GM12891 (cell line): ENCODE measurements around the gene CD40LG.

Experiments used
- POLR2A ChIP-seq: IDR thresholded peaks from 2 replicates; pipeline ENCODE4 v1.6.1; 2011; ENCODE audit warnings: low read depth, low read length, control low read depth
- TAF1 ChIP-seq: IDR thresholded peaks from 2 replicates; pipeline ENCODE4 v1.6.1; 2011; ENCODE audit warnings: low read depth, low read length, control low read depth

DNA sequence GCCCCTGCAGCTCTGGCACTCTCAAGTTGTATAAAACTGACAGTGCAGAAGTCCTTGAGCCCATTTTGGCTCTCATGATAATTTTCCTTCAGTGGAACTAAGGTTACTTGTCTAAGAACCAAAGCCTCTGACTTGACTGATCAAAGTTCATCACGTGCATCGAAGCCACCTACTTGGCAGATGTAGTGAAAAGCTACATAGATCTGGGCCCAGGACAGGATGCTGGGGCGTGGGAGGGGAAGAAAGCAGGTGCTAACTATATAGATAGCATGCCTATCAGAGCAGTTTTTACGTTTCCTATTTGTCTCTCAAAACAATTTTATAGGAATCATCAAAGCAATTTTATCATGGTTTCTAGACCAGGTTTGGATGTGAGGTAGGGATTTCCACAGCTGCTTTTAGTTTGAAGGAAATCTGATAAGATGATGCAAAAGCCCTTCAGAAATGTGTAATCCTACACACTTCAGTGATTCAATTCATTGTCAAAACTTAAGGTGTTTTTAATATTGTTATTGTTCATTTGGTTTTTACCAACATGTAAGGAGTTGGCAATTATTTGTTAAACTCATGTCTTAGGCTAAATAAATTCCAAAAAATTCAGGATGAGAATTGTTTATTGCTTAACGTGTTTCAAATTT is 1.2 kb upstream of the CD40LG start:
- no peak for TF ChIP-seq POLR2A
- TF ChIP-seq TAF1: no peak
